H7 (cell line): ENCODE data around the gene POLR3C. TPM values are rescaled to one million over a fixed set of nuclear protein-coding genes. Genes with fewer than 3 reads are reported as not detected.

Experiments used
- DNase-seq: peaks from one replicate; pipeline ENCODE4 v3.0.0; 2012
- H3K27me3 ChIP-seq: 2 replicates; pipeline ENCODE4 v1.6.0; 2011; ENCODE audit warnings: mild to moderate bottlenecking, low read length; ENCODE audit not compliant: control insufficient read depth, insufficient read depth
- H3K36me3 ChIP-seq: replicated peaks from 2 replicates; pipeline ENCODE4 v1.5.1; 2011; ENCODE audit warnings: low read length; ENCODE audit not compliant: control insufficient read depth, insufficient read depth
- H3K4me3 ChIP-seq: 2 replicates; pipeline ENCODE4 v1.5.1; 2011; ENCODE audit warnings: low read depth, mild to moderate bottlenecking, control low read depth, low read length, moderate library complexity; ENCODE audit not compliant: insufficient read depth
- total RNA-seq: library from RNA; depleted of rRNA; stranded (reverse); fragments of >200 nt; shearing (Covaris generic); gene quantifications from 2 replicates; pipeline ENCODE4 v1.2.3, GENCODE V29; 2014; rRNA removed

Gene POLR3C
- total RNA-seq, 1 experiment from 2014 or later: 44.3 TPM

- no peaks in the 10 kb centered on the region for H3K36me3 ChIP-seq
- no peak for DNase-seq
- H3K27me3 ChIP-seq: no peaks in the 10 kb centered on the region; the same call in 1 of the 2 replicates
- H3K4me3 ChIP-seq: no peak overlapping the region
Observed at GRCh38 chr1:145893306-145894055, 69.5 kb downstream of the POLR3C start.

Other genes starting within 250 kb of the POLR3C start
- gene GPR89A, start 216.2 kb upstream of the POLR3C start, total RNA-seq: 26.7 and 29.9 TPM in 2 replicates
- 1.3 and 4.1 TPM in 2 replicates for gene PDZK1, start 116.8 kb upstream of the POLR3C start, total RNA-seq
- 0.35 TPM in 1 of 2 replicates, not detected in the other for gene CD160, start 104.7 kb upstream of the POLR3C start, total RNA-seq
- 11.3 and 11.5 TPM in 2 replicates for gene RNF115, start 105 bp upstream of the POLR3C start, total RNA-seq
- gene NUDT17, start 21.4 kb downstream of the POLR3C start, total RNA-seq: 4.4 and 8.8 TPM in 2 replicates
- 27.0 and 27.4 TPM in 2 replicates for gene PIAS3, start 34.9 kb downstream of the POLR3C start, total RNA-seq
- gene ANKRD35, start 61.7 kb downstream of the POLR3C start, total RNA-seq: 0.22 and 0.52 TPM in 2 replicates
- gene ITGA10, start 85.8 kb downstream of the POLR3C start, total RNA-seq: 0.10 and 0.22 TPM in 2 replicates
- 22.9 and 28.0 TPM in 2 replicates for gene PEX11B, start 94.5 kb downstream of the POLR3C start, total RNA-seq
- 181 and 214 TPM in 2 replicates for gene RBM8A, start 103.3 kb downstream of the POLR3C start, total RNA-seq
- gene LIX1L, start 133.8 kb downstream of the POLR3C start, total RNA-seq: 23.0 and 24.3 TPM in 2 replicates
- 0.52 and 0.62 TPM in 2 replicates for gene ANKRD34A, start 140.4 kb downstream of the POLR3C start, total RNA-seq
- 6.3 and 11.6 TPM in 2 replicates for gene POLR3GL, start 140.5 kb downstream of the POLR3C start, total RNA-seq
- gene TXNIP, start 172.4 kb downstream of the POLR3C start, total RNA-seq: 24.6 and 90.7 TPM in 2 replicates
- 0.24 and 1.2 TPM in 2 replicates for gene HJV, start 197.5 kb downstream of the POLR3C start, total RNA-seq